IMR-90 (cell line): ENCODE results near the gene IRAK4. TPM values are rescaled to one million over a fixed set of nuclear protein-coding genes. Genes with fewer than 3 reads are reported as not detected.

Experiments
- ATAC-seq: fragments of 200-7000 bp; cut with Tn5 transposase; 2 replicates; pipeline ENCODE4 v1.9.1; 2020; ENCODE audit warnings: low read depth, mild to moderate bottlenecking, moderate library complexity
- BruUV-seq: library from RNA; stranded (reverse); fragments of 400-500 nt; replicated peaks from 2 replicates; lab custom pipeline; 2021; lab: Mats Ljungman, UMichigan
- CTCF ChIA-PET: fragments of 300-600 bp; formaldehyde crosslinking; extraction: SDS; loops from one replicate; lab custom pipeline; 2021; ENCODE audit warnings: antibody characterized with exemption; lab: Yijun Ruan, JAX
- POLR2A ChIA-PET: fragments of 300-600 bp; sonication (Branson Sonifier 250); formaldehyde crosslinking; loops from one replicate; lab custom pipeline; 2022; ENCODE audit warnings: antibody characterized with exemption; ENCODE audit not compliant: unreplicated experiment; lab: Charles Lee
- DNase-seq: peaks from one replicate; pipeline ENCODE4 v3.0.0; 2013
- H2AFZ ChIP-seq: replicated peaks from 2 replicates; pipeline ENCODE3; 2013; ENCODE audit warnings: low read length, mild to moderate bottlenecking; ENCODE audit not compliant: poor library complexity
- H2AK5ac ChIP-seq: 2 replicates; pipeline ENCODE4 v1.6.1; 2013; ENCODE audit warnings: low read depth, low read length, inconsistent platforms
- H2AK9ac ChIP-seq: replicated peaks from 2 replicates; pipeline ENCODE3; 2013; ENCODE audit warnings: mild to moderate bottlenecking, low read depth, low read length, moderate library complexity; ENCODE audit not compliant: poor library complexity
- H2BK120ac ChIP-seq: 2 replicates; pipeline ENCODE4 v1.6.1; 2013; ENCODE audit warnings: low read depth, low read length, inconsistent platforms
- H2BK15ac ChIP-seq: 3 replicates; pipeline ENCODE4 v1.6.1; 2013; ENCODE audit warnings: low read depth, low read length, inconsistent platforms
- H2BK20ac ChIP-seq: 2 replicates; pipeline ENCODE4 v1.6.1; 2013; ENCODE audit warnings: low read depth, mild to moderate bottlenecking, inconsistent platforms, low read length, moderate library complexity
- H2BK5ac ChIP-seq: 2 replicates; pipeline ENCODE4 v1.6.1; 2013; ENCODE audit warnings: mild to moderate bottlenecking, low read depth, low read length, inconsistent platforms; ENCODE audit not compliant: poor library complexity, severe bottlenecking
- H3K14ac ChIP-seq: replicated peaks from 2 replicates; pipeline ENCODE4 v1.6.1; 2013; ENCODE audit warnings: low read depth, low read length, inconsistent platforms
- H3K18ac ChIP-seq: 2 replicates; pipeline ENCODE4 v1.6.1; 2013; ENCODE audit warnings: low read depth, low read length, control low read depth
- H3K23ac ChIP-seq: 2 replicates; pipeline ENCODE4 v1.6.1; 2013; ENCODE audit warnings: low read depth, low read length, inconsistent platforms
- H3K27ac ChIP-seq: 2 replicates; pipeline ENCODE4 v1.5.1; 2013; ENCODE audit warnings: mild to moderate bottlenecking, control low read depth, low read length; ENCODE audit not compliant: insufficient read depth
- H3K27me3 ChIP-seq: 2 replicates; pipeline ENCODE4 v1.6.1; 2013; ENCODE audit warnings: low read length; ENCODE audit not compliant: control insufficient read depth, insufficient read depth
- H3K36me3 ChIP-seq: 2 replicates; pipeline ENCODE4 v1.6.1; 2013; ENCODE audit warnings: low read length, mixed read lengths; ENCODE audit not compliant: control insufficient read depth, insufficient read depth
- H3K4ac ChIP-seq: 2 replicates; pipeline ENCODE4 v1.6.1; 2013; ENCODE audit warnings: low read depth, low read length, inconsistent platforms
- H3K4me1 ChIP-seq: 2 replicates; pipeline ENCODE4 v1.6.1; 2013; ENCODE audit warnings: low read length, mixed read lengths; ENCODE audit not compliant: control insufficient read depth, insufficient read depth
- H3K4me2 ChIP-seq: 2 replicates; pipeline ENCODE4 v1.6.1; 2013; ENCODE audit warnings: low read depth, mild to moderate bottlenecking, control low read depth, low read length, moderate library complexity
- H3K4me3 ChIP-seq: 2 replicates; pipeline ENCODE4 v1.5.1; 2013; ENCODE audit warnings: low read depth, mild to moderate bottlenecking, control low read depth, low read length, moderate library complexity; ENCODE audit not compliant: insufficient read depth
- H3K56ac ChIP-seq: 2 replicates; pipeline ENCODE4 v1.6.1; 2013; ENCODE audit warnings: low read length, inconsistent platforms; ENCODE audit not compliant: insufficient read depth; ENCODE audit errors: extremely low read depth
- H3K79me1 ChIP-seq, 2 experiments: 2 replicates each; pipeline ENCODE4 v1.6.1; 2013; ENCODE audit warnings: low read length in 2 of 2, inconsistent platforms in 1 of 2, low read depth in 1 of 2
- H3K9ac ChIP-seq: 2 replicates; pipeline ENCODE4 v1.6.1; 2013; ENCODE audit warnings: low read depth, low read length, control low read depth
- H3K9me1 ChIP-seq: 2 replicates; pipeline ENCODE4 v1.6.1; 2013; ENCODE audit warnings: low read length, inconsistent platforms; ENCODE audit not compliant: insufficient read depth
- H3K9me3 ChIP-seq: 2 replicates; pipeline ENCODE4 v1.6.1; 2013; ENCODE audit warnings: low read length; ENCODE audit not compliant: control insufficient read depth, insufficient read depth
- H4K20me1 ChIP-seq: 2 replicates; pipeline ENCODE4 v1.6.1; 2013; ENCODE audit warnings: low read length, inconsistent platforms; ENCODE audit not compliant: insufficient read depth
- H4K5ac ChIP-seq: 2 replicates; pipeline ENCODE4 v1.6.1; 2013; ENCODE audit warnings: mild to moderate bottlenecking, low read depth, low read length, control low read depth
- H4K8ac ChIP-seq, 2 experiments: 2 replicates each; pipeline ENCODE4 v1.6.1; 2013; ENCODE audit warnings: low read depth in 2 of 2, low read length in 2 of 2, control low read depth in 1 of 2, inconsistent platforms in 1 of 2
- H4K91ac ChIP-seq: 2 replicates; pipeline ENCODE4 v1.6.1; 2013; ENCODE audit warnings: low read depth, low read length, inconsistent platforms; ENCODE audit not compliant: insufficient read depth
- BHLHE40 ChIP-seq: fragments of 150-350 bp; IDR thresholded peaks from 2 replicates; pipeline ENCODE4 v1.6.1; 2016; ENCODE audit warnings: mild to moderate bottlenecking, low read depth, low read length
- CEBPB ChIP-seq: IDR thresholded peaks from 2 replicates; pipeline ENCODE4 v1.6.1; 2012; ENCODE audit warnings: low read depth, low read length, improper control_type of control experiment
- CHD1 ChIP-seq: IDR thresholded peaks from 2 replicates; pipeline ENCODE4 v1.6.1; 2012; ENCODE audit warnings: low read depth, low read length, improper control_type of control experiment
- FOS ChIP-seq: fragments of 150-350 bp; IDR thresholded peaks from 2 replicates; pipeline ENCODE4 v1.6.1; 2016; ENCODE audit warnings: low read depth, low read length
- MAFK ChIP-seq: IDR thresholded peaks from 2 replicates; pipeline ENCODE4 v1.6.1; 2012; ENCODE audit warnings: low read depth, low read length, improper control_type of control experiment
- MAZ ChIP-seq: IDR thresholded peaks from 2 replicates; pipeline ENCODE4 v1.6.1; 2012; ENCODE audit warnings: low read depth, mild to moderate bottlenecking, low read length, improper control_type of control experiment, moderate library complexity, borderline replicate concordance
- MXI1 ChIP-seq: IDR thresholded peaks from 2 replicates; pipeline ENCODE4 v1.6.1; 2012; ENCODE audit warnings: low read depth, mild to moderate bottlenecking, low read length, moderate library complexity, borderline replicate concordance
- NFE2L2 ChIP-seq: fragments of 150-350 bp; IDR thresholded peaks from 2 replicates; pipeline ENCODE4 v1.6.1; 2016; ENCODE audit warnings: low read depth, mild to moderate bottlenecking, low read length
- POLR2A ChIP-seq: IDR thresholded peaks from 2 replicates; pipeline ENCODE4 v1.6.1; 2012; ENCODE audit warnings: mild to moderate bottlenecking, low read depth, low read length
- RAD21 ChIP-seq: IDR thresholded peaks from 2 replicates; pipeline ENCODE4 v1.6.1; 2012; ENCODE audit warnings: low read length, improper control_type of control experiment
- RCOR1 ChIP-seq: IDR thresholded peaks from 2 replicates; pipeline ENCODE4 v1.6.1; 2012; ENCODE audit warnings: mild to moderate bottlenecking, low read length, improper control_type of control experiment; ENCODE audit not compliant: insufficient replicate concordance
- RFX5 ChIP-seq: IDR thresholded peaks from 2 replicates; pipeline ENCODE4 v1.8.0; 2012; ENCODE audit warnings: low read depth, mild to moderate bottlenecking, low read length, moderate library complexity
- SMC3 ChIP-seq: fragments of 150-350 bp; IDR thresholded peaks from 2 replicates; pipeline ENCODE4 v1.6.1; 2016; ENCODE audit warnings: low read depth, mild to moderate bottlenecking, antibody characterized with exemption, low read length, moderate library complexity
- WGBS, 2 experiments: methylation state at CpG; one replicate each; pipeline versions ENCODE4 v1.1.5 to v1.1.7; 2013; ENCODE audit warnings: missing lambda C conversion rate in 2 of 2; ENCODE audit not compliant: insufficient read length in 1 of 2; ENCODE audit errors: extremely low coverage in 2 of 2; 5-methylcytosine and 5-hydroxymethylcytosine counted together
- dilution Hi-C: fragments of 300-500 bp; cut with HindIII; formaldehyde crosslinking; loops from one replicate; pipeline ENCODE4 v1.14.3; 2018; ENCODE audit warnings: low sequenced_read_pairs; ENCODE audit not compliant: unreplicated experiment
- in situ Hi-C: fragments of 300-500 bp; cut with MboI; formaldehyde crosslinking; loops from 3 replicates; pipeline ENCODE4 v1.14.3; 2019; ENCODE audit warnings: low sequenced_read_pairs, inconsistent platforms, mixed read lengths
- intact Hi-C: fragments of 100-400 bp; cut with micrococcal nuclease; formaldehyde crosslinking; loops from 2 replicates; pipeline ENCODE4 v1.10.0; 2022
- polyA plus RNA-seq, 3 experiments: library from polyadenylated mRNA; depleted of rRNA; stranded (reverse); fragments of >200 nt; gene quantifications; 2 replicates each; pipeline ENCODE4 v1.2.3, GENCODE V29; 2012; ENCODE audit warnings: low replicate concordance in 1 of 3
- total RNA-seq: library from RNA; depleted of rRNA; stranded (reverse); fragments of >200 nt; gene quantifications from 2 replicates; pipeline ENCODE4 v1.2.3, GENCODE V29; 2012
- TF ChIP-seq, protein P1 (sequence below): fragments of 150-350 bp; IDR thresholded peaks from 2 replicates; pipeline ENCODE4 v1.6.1; 2016; ENCODE audit warnings: low read depth, mild to moderate bottlenecking, low read length, moderate library complexity, borderline replicate concordance
- TF ChIP-seq, protein P2 (sequence below): conservative IDR thresholded peaks from 2 replicates; pipeline ENCODE4 v1.5.1; 2012; ENCODE audit warnings: mild to moderate bottlenecking, low read depth, low read length, improper control_type of control experiment
- TF ChIP-seq, protein P3 (sequence below): fragments of 150-350 bp; IDR thresholded peaks from 2 replicates; pipeline ENCODE4 v1.6.1; 2017; ENCODE audit warnings: mild to moderate bottlenecking, antibody characterized with exemption, low read length, low read depth

Gene IRAK4
- total and polyA plus RNA-seq, 2 of the 4 experiments (the other 2 are of a cell fraction): 12.6 to 27.6 TPM

DNA sequence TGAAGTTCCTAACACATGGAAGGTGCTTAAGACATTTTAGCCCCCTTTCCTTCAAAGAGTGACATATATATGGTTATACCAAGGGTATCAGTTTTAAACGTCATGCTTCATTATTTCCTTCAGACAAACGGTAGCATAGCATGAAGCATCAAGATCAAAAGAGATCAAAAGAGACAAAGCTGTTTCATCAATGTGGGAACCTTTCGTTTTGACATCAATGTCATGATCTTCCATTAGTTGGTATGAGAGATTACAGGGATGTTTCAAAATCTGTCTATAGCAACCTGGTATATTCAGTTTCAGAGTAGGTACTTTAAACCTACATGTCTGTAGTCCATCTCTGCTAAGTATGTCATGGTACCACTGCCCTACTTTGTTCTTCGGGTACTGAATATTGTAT lies 28.5 kb upstream of the IRAK4 start:
- no peak for DNase-seq
- Histone ChIP-seq H4K8ac (no peak overlapping the region), H3K4me3 (no peak overlapping the region), H2AFZ (no peak overlapping the region), H3K27me3 (no peaks in the 10 kb centered on the region), H4K20me1 (no peaks in the 10 kb centered on the region), H3K56ac (no peak overlapping the region), H3K9me3 (no peaks in the 10 kb centered on the region), H4K91ac (no peak overlapping the region), H4K5ac (no peak overlapping the region), H3K27ac (no peak overlapping the region), H3K4me2 (no peak overlapping the region), H3K4me1 (no peaks in the 10 kb centered on the region), H3K79me1 (no peaks in the 10 kb centered on the region), H2AK5ac (no peak overlapping the region), H3K4ac (no peak overlapping the region), H3K23ac (no peak overlapping the region), H3K9ac (no peak overlapping the region), H2BK15ac (no peak overlapping the region), H3K14ac (no peak overlapping the region), H3K9me1 (no peaks in the 10 kb centered on the region), H2BK120ac (no peak overlapping the region), H2AK9ac (no peak overlapping the region), H2BK20ac (no peak overlapping the region), H3K36me3 (peaks cover 2% of the 10 kb centered on the region; the same call in 1 of the 2 replicates), H2BK5ac (no peak overlapping the region), H3K18ac (no peak overlapping the region)
- dilution Hi-C loops (no loop called here), intact Hi-C loops (loop anchor here (5.0 kb wide), 1 partner anchor 283 kb away; no protein-coding TSS in a partner anchor), in situ Hi-C loops (no loop called here)
- ChIA-PET POLR2A (no interaction called here), CTCF (no interaction called here)
- whole genome bisulfite sequencing, 2 experiments: 100% methylated on average over 1 of the region's 4 CpGs; no CpG with 5 or more reads in 1 of the 2 experiments
- no TSS peak for BruUV-seq
- no peak for TF ChIP-seq RCOR1
- no peak for TF ChIP-seq RAD21
- no peak for TF ChIP-seq MAFK
- no peak for TF ChIP-seq BHLHE40
- TF ChIP-seq MAZ: no peak
- no peak for TF ChIP-seq FOS
- TF ChIP-seq SMC3: no peak
- no peak for TF ChIP-seq CEBPB
- TF ChIP-seq, protein P1, sequence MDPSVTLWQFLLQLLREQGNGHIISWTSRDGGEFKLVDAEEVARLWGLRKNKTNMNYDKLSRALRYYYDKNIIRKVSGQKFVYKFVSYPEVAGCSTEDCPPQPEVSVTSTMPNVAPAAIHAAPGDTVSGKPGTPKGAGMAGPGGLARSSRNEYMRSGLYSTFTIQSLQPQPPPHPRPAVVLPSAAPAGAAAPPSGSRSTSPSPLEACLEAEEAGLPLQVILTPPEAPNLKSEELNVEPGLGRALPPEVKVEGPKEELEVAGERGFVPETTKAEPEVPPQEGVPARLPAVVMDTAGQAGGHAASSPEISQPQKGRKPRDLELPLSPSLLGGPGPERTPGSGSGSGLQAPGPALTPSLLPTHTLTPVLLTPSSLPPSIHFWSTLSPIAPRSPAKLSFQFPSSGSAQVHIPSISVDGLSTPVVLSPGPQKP: no peak
- TF ChIP-seq POLR2A: no peak
- no peak for TF ChIP-seq NFE2L2
- no peak for TF ChIP-seq MXI1
- no peak for TF ChIP-seq CHD1
- no peak for TF ChIP-seq RFX5
- TF ChIP-seq, protein P2, sequence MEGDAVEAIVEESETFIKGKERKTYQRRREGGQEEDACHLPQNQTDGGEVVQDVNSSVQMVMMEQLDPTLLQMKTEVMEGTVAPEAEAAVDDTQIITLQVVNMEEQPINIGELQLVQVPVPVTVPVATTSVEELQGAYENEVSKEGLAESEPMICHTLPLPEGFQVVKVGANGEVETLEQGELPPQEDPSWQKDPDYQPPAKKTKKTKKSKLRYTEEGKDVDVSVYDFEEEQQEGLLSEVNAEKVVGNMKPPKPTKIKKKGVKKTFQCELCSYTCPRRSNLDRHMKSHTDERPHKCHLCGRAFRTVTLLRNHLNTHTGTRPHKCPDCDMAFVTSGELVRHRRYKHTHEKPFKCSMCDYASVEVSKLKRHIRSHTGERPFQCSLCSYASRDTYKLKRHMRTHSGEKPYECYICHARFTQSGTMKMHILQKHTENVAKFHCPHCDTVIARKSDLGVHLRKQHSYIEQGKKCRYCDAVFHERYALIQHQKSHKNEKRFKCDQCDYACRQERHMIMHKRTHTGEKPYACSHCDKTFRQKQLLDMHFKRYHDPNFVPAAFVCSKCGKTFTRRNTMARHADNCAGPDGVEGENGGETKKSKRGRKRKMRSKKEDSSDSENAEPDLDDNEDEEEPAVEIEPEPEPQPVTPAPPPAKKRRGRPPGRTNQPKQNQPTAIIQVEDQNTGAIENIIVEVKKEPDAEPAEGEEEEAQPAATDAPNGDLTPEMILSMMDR: no peak
- TF ChIP-seq, protein P3, sequence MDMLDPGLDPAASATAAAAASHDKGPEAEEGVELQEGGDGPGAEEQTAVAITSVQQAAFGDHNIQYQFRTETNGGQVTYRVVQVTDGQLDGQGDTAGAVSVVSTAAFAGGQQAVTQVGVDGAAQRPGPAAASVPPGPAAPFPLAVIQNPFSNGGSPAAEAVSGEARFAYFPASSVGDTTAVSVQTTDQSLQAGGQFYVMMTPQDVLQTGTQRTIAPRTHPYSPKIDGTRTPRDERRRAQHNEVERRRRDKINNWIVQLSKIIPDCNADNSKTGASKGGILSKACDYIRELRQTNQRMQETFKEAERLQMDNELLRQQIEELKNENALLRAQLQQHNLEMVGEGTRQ: no peak
- no peak for ATAC-seq
